ENCODE results near the gene GABARAPL1. TPM values are rescaled to one million over a fixed set of nuclear protein-coding genes. Genes with fewer than 3 reads are reported as not detected.
"Not testable (repeated sequence)": the region's sequence is repeated elsewhere in the genome, so short reads cannot be mapped to it uniquely, and the experiment has no call there.

GABARAPL1 gene
- total RNA-seq, 1 experiment from 2014 or later: 73.5 TPM

DNA sequence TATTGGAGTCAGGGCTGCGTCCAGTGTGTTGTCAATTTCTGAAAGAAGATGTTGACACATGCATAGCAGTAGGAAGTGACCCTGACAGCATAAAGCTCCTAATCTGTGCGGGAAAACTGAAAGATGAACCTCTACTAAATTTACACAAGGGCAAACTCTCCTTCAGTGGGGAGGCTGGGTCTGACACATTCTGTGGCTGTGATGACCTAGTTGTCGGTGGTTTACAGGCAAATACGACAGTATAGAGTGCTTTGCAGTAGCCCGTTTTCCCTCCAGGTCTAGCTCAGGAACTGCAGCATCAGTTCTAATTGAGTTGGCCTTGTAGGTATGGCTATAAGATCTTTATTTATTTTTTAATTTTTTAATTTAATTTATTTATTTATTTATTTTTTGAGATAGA lies 14.8 kb upstream of the GABARAPL1 start:
- no peak for DNase-seq (ENCODE audit: low spot score)

DNA sequence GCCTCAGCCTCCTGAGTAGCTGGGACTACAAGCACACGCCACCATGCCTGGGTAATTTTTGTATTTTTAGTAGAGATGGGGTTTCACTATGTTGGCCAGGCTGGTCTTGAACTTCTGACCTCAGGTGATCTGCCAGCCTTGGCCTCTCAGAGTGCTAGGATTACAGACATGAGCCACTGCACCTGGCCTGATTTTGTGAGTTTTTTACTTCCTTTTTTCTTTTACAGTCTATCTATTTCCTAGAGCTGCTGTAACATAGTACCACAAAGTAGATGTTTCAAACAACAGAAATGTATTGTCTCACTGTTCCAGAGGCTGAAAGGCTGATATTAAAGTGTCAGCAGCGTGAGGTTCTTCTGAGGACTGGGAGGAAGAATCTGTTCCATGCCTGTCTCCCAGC lies 8.2 kb upstream of the GABARAPL1 start:
- DNase-seq (ENCODE audit: low spot score): not testable (repeated sequence)

DNA sequence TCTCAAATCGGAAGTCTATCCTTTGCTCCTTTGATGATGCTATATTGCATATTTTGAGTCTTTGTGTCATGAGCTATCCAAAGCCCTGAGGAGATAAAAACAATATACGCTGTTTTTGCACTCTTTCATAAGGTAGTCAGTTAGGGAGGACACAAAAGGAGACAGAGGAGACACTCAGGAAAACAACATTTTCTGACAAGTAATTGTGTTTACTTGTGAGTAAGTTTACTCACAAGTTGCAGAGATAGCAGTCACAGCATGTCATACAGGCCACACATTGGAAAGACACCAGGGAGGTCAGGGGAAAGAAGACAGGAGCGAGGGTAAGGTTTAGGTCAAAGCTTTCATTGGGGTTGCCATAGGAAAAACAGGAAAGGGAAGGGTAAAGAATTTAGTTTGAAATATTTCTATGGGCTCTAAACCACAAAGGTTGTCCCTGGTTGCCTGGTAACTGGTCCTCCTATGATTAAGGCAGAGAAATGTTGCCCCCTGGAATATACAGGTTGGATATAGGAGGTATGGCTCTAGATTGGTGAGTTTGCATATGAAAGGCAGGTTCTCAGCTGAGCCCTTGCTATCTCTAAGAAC lies 7.4 kb upstream of the GABARAPL1 start:
- DNase-seq (ENCODE audit: low spot score): peak; percentile 18

DNA sequence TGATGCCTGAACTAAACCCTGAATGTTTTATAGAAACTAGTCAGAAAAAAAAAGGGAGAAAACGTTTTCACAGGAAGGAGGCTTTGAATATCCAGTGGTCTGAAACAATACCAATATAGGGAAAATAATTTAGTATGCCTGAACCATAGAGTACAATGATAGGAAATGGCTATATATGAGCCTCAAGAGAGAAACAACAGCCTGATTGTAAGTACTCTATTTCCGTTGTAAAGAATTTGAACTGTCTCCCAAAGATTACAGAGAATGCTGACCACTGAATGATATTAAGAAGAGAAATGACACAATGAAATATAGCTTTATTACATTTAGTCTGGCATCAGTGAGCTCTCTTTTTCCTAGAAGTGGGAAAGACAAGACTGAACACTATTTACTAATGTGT lies 5.5 kb upstream of the GABARAPL1 start:
- DNase-seq (ENCODE audit: low spot score): no peak

DNA sequence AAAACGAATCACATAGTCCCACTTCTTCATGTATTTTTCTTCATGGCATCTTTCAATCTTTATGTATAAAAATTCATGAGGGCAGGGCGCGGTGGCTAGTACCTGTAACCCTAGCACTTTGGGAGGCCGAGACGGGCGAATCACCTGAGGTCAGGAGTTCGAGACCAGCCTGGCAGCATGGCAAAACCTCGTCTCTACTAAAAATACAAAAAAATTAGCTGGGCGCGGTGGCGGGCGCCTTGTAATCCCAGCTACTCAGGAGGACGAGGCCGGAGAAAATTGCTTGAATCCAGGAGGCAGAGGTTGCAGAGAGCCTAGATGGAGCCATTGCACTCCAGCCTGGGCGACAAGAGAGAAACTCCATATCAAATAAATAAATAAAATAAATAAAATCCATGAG lies 2.5 kb upstream of the GABARAPL1 start:
- DNase-seq (ENCODE audit: low spot score): no peak

DNA sequence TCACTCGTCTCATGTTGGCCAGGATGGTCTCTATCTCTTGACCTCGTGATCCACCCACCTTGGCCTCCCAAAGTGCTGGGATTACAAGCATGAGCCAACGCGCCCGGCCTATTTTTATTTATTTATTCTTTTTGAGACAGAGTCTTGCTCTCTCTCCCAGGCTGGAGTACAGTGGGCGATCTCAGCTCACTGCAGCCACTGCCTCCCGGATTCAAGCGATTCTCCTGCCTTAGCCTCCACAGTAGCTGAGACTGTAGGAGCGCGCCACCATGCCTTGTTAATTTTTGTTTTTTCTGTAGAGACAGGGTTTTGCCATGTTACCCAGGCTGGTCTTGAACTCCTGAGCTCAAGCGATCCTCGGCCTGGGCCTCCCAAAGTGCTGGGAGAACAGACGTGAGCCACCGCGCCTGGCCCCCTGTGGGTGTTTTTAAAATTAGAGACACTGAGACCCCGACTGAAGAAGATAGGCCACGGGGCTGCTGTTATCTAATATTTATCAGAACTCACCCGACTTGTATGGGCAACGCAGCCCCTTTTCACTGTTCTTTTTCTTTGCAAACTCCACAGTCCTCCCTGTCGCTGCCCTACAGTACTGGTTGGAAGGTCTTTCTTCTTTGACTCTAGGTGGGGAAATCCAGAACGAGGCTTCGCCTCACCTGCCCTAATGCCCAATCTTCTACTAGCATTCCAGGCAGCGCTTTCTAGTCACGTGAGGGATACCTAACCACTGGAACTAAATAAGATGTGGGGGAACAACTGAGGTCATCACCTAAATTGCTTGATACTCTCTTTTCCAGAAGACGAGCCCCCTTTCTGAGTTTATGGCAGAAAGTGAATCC lies 1.4 kb upstream of the GABARAPL1 start:
- peak; percentile 21 for DNase-seq (ENCODE audit: low spot score)

DNA sequence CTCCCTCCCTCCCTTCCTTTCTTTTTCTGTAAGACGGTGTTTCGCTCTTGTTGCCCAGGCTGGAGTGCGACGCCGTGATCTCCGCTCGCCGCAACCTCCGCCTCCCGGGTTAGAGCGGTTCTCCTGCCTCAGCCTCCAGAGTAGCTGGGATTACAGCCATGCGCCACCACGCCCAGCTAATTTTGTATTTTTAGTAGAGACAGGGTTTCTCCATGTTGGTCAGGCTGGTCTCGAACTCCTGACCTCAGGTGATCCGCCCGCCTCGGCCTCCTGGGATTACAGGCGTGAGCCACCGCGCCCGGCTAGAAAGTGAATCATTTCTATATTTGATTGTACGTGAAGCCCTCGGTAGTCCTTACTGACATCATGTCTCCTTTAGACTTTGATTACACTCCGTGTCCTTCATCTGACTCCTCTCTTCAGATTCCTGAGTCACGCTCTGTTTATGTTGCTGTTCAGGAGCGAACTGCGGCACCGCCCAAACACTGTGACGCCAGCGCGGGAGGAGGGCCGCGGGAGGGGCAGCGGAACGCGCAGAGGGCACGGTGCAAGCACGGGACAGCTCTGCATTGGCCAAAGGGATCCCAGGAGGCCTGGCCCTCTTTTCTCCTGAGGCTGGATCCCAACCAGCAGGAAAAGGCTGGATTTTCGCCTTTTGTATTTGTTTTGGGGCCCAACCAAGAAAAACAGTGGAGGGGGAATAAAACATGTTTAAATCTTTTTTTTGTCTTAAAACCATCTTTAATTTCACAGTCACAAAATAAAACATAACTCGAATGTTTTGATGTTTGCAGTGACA lies 538 bp upstream of the GABARAPL1 start:
- peak; percentile 100 for DNase-seq (ENCODE audit: low spot score)

DNA sequence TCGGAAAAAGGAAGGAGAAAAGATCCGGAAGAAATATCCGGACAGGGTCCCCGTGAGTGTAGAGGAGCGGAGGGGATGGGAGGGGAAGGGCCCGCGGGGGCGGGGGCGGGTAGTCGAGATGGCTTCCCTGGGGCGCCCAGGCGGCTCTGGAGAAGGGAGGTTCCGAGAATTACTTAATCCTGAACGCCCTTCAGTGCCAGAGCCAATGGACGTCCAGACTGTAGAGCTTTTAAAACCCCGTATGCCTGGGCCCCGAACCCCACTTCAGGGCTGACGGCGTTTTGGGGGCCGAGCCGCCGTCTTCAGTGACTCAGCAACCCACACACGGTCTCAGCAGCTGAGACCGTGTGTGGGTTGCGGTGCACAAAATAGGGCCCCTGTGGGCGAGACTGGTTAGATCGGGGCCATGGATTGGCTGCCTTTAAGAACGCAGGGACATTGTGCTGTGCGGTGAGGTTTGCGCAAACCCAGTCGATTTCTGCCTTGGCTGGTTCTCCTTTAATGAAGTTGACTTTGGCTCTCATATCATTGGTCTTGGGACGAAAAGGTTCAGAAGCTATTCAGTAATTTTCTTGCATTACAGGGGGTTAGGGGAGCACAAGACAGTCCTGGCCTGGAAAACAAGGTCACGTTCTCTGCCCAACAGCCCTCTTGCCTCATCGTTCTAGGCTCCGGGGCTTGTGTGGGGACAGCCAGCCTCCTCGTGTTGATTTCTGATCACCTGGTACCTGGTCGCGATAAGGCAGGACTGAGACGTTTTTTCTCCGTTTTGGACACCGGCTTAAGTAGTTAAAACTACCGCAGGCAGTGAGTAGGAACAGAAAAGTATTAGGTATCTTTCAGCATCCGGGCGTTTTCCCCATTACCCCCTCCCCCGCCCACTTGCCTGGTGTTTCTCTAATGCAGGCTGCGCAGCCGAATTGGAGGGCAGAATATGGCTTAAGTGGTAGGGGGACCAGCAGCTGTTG lies 775 bp downstream of the GABARAPL1 start:
- DNase-seq (ENCODE audit: low spot score): peak; percentile 76

DNA sequence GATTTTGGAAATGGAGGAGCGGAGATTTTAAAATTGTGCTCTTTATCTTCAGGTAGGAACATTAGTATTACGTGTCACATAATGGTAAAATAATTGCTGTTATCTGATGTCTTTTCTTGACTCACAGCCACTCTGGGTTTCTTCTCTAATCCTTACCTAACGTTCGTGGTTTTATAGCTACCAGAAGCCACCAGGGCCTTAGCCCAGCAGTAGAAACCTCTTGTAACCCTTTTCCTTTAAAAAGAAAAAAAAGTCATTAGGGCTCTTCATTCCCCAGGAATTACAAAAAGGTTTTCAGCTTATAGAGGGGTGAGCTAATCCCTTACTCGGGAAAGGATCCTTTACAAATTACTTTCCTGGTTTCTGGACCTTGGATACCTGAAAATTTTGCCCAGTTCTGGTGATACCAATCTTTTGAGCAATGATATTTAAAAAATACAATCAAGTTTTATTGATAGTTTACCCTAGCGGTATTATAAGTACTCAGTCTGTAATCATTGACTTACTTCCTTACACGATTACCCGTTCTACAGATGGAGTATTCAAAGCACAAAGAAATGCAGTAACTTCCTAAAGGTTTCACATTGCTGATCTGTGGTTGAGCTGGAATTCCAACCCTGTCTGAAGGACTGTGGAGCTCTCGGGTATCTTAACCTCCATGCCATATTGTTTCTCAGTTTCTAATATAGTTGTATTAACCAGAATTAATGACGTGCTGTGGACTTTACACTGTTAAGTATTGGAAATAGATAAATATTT lies 1.6 kb downstream of the GABARAPL1 start:
- peak; percentile 67 for DNase-seq (ENCODE audit: low spot score)

DNA sequence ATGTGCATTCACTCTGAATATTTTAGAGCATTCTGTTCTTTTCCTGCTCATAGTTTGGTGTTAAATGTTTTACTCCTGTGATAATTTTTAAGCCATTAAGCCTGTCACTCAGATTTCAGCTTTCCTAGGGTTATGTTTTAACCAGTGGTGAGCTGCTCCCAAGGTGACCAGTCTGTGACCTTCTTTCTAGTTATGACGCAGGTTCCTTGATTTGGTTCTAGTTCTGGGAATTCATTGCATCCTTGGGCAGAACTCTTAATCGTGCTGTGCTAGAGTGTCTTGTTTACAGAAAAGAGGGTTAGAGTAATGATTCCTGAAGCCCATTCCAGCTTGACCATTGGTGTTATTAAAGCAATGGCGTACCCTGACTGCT lies 2.2 kb downstream of the GABARAPL1 start:
- no peak for DNase-seq (ENCODE audit: low spot score)

DNA sequence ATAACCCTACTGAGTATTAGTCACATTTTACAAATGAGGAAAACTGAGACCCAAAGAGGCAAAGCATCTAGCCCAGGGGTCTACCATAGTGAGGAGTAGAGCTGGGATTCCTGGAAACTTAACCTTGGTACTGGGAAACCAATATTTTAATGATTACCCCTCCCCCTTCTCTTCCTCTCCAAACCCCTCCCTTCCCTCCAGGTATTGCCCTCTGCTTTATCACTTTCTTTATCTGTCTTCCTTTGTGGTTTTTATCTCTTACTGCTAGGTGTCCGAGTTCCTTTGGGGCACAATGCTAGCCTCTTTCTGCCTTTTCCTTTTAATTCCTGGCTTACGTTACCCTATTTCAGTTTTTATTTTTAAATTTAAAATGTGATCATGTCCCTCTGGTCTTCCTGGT lies 2.8 kb downstream of the GABARAPL1 start:
- DNase-seq (ENCODE audit: low spot score): no peak

DNA sequence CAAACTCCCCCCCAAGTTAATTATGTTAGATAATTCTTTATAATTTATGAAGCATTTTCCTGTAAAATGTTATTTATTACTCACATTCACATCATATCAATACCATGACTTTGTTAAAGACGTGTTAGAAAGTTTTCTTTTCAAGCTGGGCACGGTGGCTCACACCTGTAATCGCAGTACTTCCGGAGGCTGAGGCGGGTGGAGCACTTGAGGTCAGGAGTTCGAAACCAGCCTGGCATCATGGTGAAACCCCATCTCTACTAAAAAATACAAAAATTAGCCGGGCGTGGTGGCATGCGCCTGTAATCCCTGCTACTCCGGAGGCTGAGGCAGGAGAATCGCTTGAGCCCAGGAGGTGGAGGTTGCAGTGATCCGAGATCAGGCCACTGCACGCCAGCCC lies 3.3 kb downstream of the GABARAPL1 start:
- DNase-seq (ENCODE audit: low spot score): not testable (repeated sequence)

DNA sequence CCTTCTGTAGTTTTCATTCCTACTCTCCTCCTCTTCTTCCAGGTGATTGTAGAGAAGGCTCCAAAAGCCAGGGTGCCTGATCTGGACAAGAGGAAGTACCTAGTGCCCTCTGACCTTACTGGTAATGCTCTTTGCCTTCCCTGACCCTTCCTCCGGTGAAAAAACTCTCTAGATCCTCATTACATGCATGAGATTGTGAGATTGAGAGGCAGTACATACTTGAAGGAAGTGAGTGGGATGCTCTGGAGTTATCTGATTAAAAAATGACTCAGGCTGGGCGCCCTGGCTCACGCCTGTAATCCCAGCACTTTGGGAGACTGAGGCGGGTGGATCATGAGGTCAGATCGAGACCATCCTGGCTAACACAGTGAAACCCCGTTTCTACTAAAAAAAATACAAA lies 5.3 kb downstream of the GABARAPL1 start:
- no peak for DNase-seq (ENCODE audit: low spot score)

DNA sequence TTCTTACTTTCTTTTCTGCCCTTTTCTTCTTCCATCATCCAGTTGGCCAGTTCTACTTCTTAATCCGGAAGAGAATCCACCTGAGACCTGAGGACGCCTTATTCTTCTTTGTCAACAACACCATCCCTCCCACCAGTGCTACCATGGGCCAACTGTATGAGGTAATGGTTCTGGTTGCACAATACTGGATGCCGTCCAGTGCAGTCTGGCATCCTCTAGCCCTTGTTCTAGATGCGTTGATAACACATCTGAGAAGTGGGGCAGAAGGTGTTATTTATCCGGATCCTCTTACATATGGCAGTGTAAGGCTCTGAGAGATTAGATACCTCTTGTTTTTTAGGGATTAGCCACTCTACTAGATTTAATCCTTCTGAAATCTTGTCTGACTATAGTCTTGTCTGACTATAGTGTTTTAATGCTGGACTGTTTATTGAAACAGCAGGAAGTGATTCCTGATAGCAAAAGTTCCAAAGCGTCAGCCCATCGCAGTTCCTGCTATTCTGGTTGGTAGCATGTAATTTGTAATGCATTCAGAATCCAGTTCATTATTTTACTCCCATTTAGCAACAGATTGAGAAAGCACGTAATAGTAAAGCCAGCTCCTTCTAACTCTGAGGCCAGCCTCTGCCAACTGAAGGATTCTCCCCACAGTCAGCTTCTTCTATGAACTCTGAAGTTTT lies 7.9 kb downstream of the GABARAPL1 start:
- DNase-seq (ENCODE audit: low spot score): peak; percentile 45

DNA sequence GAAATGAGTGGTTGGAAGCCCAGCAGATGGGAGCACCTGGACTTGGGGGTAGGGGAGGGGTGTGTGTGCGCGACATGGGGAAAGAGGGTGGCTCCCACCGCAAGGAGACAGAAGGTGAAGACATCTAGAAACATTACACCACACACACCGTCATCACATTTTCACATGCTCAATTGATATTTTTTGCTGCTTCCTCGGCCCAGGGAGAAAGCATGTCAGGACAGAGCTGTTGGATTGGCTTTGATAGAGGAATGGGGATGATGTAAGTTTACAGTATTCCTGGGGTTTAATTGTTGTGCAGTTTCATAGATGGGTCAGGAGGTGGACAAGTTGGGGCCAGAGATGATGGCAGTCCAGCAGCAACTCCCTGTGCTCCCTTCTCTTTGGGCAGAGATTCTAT lies 9.2 kb downstream of the GABARAPL1 start:
- no peak for DNase-seq (ENCODE audit: low spot score)

DNA sequence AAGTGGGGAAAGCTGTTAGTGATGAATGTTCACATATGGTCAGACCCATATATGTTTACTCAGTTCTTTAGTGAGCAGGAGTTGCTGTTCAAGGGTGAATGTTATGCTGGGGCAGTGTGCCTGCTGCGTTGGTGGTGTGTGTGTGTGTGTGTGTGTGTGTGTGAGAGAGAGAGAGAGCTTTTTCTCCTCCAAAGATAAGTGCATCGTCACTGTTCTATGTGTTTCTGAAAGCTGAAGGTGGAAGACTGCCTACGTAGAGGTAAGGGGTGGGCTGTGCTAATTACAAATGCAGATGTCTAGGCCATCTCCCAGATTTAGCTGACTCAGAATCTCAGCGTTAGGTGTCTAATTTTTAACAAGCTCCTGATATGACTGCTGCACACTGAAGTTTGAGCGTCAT lies 10.5 kb downstream of the GABARAPL1 start:
- DNase-seq (ENCODE audit: low spot score): no peak

DNA sequence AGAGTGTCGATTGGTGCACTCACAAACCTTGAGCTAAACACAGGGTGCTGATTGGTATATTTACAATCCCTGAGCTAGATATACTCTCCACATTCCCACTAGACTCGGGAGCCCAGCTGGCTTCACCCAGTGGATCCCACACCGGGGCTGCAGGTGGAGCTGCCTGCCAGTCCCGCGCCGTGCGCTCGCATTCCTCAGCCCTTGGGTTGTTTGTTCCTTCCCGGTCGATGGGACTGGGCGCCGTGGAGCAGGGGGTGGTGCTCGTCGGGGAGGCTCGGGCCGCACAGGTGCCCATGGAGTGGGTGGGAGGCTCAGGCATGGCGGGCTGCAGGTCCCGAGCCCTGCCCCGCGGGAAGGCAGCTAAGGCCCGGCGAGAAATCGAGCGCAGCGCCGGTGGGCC lies 12.7 kb downstream of the GABARAPL1 start:
- DNase-seq (ENCODE audit: low spot score): not testable (repeated sequence)

DNA sequence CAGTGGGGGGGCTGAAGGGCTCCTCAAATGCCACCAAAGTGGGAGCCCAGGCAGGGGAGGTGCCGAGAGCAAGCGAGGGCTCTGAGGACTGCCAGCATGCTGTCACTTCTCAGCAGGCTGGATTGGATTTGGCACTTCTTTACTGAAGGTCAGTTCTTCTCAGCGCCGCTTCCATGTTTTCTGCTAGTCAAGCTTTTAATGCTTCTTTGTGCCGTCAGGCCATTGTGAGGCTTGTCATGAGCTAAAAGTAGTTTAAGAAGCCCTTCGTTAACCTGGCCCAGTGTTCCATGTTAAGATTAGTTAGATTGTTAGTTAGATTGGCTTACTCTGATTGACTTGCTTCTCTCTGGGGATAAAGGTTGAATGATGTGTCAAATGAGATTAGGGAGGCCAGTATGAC lies 13.4 kb downstream of the GABARAPL1 start:
- no peak for DNase-seq (ENCODE audit: low spot score)

DNA sequence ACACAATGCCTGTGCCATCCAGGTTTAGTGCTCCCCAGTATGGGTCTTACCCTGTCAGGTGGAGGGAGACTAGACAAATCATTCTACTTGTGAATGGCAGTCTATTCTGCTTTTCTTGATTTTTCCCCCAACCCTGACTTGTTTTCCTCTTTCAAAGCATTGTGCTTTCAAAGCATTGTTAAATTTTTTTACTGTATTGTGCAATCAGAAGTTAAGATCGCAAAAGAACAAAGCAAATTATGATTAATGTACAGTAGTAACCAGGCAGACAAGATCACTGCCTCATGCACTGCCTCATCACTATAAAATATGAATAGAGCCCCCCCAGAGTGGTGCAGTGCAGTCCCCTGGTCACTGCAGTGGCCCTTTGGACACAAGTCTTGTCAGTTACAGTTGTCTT lies 14.1 kb downstream of the GABARAPL1 start:
- DNase-seq (ENCODE audit: low spot score): no peak

DNA sequence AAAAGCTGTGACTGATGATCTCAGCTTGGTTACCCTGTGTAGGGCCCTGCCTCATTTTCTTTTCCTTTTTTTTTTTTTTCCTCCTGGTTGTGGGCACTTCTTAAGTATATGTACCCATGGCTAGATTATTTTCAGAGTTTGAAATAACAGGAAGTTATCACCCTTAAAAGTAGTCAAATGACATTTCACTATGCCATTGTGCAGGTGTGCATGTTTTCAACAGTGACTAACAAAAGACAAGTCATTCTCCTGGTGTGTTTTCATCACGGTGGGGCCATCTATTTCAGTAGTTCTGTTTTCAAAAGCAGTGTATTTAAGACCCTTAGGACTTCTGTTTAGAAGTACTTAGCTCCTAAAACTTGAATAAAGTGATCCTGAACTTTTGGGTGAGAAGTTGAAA lies 15.0 kb downstream of the GABARAPL1 start:
- no peak for DNase-seq (ENCODE audit: low spot score)
